ENCODE results near the gene HTN3. TPM values are rescaled to one million over a fixed set of nuclear protein-coding genes. Genes with fewer than 3 reads are reported as not detected.

Gene HTN3
- total RNA-seq, 1 donor from 2014 or later, result not detected

Other genes with a start within 250 kb of the HTN3 start
- 0.52 TPM for gene SULT1E1, start 168.3 kb upstream of the HTN3 start, total RNA-seq
- gene CSN1S1, start 97.4 kb upstream of the HTN3 start, total RNA-seq, result not detected
- not detected for gene CSN2, start 62.7 kb upstream of the HTN3 start, total RNA-seq
- gene STATH, start 32.5 kb upstream of the HTN3 start, total RNA-seq, result not detected
- not detected for gene HTN1, start 22.0 kb downstream of the HTN3 start, total RNA-seq
- gene PRR27, start 125.8 kb downstream of the HTN3 start, total RNA-seq, result not detected
- gene ODAM, start 167.3 kb downstream of the HTN3 start, total RNA-seq, result not detected
- gene FDCSP, start 197.7 kb downstream of the HTN3 start, total RNA-seq, result 53.0 TPM
- not detected for gene CSN3, start 214.1 kb downstream of the HTN3 start, total RNA-seq